ENCODE results near the gene ADTRP.

The ADTRP gene

DNA sequence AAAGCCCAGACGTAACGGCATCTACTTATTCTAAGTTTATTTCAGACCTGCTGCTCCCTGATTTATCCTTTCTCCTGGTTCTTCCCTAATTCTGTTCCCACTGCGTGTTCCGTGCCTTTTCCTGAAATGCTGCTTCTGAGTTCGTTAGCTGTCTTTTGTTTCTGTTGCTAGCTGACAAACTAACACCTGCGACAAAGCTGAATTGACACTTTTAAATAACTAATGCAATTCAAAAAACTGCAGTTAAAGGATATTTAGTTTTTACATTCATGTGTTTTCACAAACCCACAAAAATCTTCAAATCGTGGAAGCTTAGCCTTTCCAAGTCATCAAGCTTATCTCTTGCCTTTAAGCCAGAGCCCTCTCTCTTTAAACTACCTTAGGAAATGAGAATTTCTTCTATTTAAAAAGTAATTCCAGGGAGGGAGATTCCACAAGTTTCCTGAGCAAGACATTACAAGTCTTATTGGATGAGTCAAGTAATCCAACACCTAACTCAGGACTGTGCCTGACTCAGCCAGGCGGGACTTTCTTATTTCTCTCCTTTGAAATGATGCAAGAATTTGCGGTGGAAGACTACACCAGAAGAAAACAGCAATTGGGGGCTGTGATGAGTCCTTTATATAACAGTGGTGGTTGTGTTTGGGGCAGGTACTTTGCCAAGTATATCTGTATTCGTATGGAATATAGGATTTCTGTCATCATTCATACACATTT is 6.3 kb downstream of the ADTRP start:
- DNase-seq: no peak

- DNase-seq: no peak
Measured at GRCh38 chr6:11771473-11772048, 7.0 kb downstream of the ADTRP start.

DNA sequence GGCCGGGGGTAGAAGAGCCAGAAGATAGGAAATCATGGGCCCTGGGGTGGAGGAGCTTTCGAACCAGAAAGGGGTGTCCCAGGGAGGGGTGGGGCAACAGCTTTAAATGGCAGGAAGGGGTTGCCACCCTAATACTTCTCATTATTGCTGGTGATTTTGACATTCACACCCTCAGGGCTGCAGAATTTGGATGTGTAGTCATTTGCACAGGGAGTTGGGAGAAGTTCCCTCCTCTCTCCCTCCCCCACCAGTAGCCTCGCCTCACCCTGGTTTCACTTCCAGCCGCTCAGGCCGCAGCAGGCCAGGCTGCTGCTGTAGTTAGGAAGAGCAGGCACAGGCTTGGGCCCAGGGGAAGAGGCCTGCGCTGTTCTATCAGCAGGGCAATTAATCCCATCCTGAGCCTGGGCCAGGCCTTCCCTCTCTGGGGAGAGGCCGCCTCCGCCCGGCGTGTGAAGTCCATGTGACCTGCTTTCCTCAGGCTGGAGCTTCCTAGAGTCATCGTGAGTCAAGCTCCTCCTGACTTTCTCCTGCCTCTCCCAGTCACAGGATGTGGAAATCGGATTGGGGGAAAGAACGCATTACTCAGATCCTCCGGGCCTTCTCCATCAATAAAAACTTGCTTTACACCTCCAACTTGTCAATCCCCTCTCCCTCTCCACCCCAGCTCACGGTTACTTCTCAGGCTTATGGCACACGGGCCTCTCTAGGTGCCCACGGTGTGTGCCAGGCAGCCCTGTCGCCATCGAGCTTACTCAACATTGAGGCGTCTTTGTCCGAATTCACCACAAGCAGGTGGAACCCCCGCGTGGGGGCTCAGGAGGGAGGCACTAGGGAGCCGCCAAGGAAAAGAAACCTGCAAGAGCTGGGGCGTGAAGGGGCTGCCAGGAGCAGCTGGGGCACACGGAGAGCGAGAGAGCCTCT is 7.8 kb downstream of the ADTRP start:
- no peak for DNase-seq

- no peak for DNase-seq
Measured at GRCh38 chr6:11769811-11770545, 8.6 kb downstream of the ADTRP start.

DNA sequence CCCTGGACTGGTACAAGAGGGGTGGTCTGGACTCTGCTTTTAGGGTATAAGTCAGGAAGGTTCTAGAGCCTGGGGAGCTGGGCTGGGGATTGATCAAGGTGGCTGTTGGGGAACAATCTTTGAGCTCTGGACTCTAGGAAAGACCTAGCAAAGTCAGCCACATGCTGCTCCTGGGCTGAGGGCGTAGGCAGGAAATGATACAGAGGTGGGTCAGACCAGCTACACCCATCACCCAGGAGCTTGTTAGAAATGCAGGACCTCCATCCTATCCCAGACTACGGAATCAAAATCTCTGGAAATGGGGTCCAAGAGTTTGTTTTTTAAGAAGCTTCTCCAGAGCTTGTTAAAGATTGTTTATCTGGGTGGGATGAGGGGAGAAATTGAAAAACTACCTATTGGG is 9.4 kb downstream of the ADTRP start:
- DNase-seq: no peak

GRCh38 chr6:11767978-11768756 is 10.4 kb downstream of the ADTRP start:
- no peak for DNase-seq

DNA sequence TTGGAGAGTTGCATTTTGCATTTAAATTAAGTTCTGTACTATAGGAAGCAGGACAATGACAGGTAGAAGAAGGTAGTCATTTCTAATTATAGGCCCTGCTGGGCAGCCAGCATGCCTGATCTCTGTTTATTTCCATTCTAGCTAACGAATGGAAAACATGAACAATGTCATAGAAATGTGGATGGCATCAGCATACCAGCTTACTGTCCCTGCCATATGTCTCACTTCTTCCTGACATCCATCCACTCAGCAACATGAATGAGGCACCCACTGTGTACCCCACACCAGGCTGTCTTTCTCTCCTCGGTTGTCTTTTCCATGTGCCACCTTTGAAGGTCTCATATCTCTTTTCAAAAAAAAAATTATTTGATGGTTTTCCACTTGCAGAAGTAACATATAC is 11.1 kb downstream of the ADTRP start:
- DNase-seq: no peak

DNA sequence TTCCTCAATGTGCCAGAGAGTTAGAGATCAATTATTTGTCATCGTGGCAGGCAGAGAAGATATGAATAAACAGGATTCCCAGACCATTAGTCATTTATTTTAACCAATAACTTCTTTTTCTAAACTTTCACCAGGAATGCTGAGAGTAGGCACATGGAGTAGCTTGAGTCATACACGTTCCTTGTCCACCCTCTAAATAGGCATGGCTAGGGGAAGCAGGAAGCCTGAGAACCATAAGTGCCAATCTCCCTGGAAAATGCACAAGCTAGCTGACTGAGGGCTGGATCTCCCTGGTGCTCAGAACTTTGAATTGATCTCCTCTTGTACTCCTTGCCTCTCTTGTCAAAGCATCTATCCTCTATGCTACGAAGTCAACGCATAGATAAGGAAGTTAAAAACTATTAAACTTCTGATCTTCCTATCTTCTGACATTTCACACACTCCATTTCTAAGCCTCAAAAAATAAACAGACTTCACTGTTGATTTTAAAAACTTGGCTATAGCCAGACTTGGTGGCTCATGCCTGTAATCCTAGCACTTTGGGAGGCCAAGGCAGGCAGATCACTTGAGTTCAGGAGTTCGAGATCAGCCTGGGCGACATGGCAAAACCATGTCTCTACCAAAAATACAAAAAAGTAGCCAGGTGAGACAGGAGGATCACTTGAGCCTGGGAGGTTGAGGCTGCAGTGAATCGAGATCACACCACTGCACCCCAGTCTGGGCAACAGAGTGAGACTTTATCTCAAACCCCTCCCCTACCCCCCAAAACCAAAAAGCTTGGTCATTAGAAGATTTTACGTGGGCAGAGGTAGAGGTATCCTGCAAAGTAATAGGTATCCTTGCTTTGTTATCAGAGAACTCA is 11.8 kb downstream of the ADTRP start:
- no peak for DNase-seq

GRCh38 chr6:11766043-11766442 is 12.6 kb downstream of the ADTRP start:
- DNase-seq: no peak

DNA sequence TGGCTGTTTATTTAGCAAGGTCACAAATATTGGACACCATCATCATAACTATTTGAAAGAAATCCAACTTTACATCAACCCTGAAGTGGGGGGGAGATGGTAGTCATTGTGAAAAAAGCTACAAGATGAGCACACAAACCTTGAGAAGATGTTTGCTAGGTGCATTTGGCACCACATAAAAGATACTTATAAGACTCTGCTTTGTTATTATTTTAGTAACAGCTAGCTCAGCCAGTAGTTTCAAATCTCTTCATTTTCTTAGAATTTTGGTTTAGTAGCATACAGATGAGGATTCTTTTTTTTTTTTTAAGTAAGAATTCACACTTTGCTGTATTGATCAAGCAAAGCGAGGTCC is 14.4 kb downstream of the ADTRP start:
- DNase-seq: no peak

DNA sequence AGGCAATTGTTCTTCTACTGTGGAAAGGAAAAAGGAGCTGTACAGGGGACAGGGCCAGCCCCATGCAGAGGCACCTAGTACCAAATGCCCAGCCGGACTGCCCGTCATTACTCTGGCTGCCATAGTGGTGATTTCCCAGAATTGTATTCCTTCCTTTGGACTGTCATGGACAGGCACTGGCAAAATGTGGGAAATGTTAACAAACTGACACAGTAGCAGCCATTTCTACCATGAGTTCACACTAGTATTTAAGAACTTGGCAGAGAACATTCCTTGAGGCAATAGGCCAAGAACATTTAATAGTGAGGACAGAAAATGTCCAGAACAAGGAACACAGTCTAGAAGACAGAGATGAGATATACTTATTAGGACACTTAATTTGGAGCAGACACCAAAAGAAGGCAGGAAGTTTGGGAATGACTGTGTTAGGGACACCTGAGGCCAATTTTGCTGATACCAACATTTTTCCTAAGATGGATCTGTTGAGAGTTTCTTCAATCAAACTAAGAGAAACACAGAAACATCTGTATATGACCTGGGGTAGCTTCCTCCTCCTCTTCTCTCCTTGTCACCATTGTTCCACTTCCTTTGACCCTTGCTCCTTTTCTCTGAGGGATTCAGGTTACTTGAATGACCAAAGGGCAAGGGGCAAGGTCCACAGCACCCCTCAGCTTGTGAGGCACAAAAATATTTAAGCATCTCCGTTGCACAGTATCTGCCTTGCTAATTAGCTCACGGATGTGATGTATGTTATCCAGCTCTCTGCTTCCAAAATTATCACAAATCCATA is 14.9 kb downstream of the ADTRP start:
- DNase-seq: no peak

GRCh38 chr6:11762794-11763459 is 15.7 kb downstream of the ADTRP start:
- DNase-seq: no peak

GRCh38 chr6:11761744-11762620 is 16.6 kb downstream of the ADTRP start:
- no peak for DNase-seq

- DNase-seq: no peak
Measured at GRCh38 chr6:11760015-11760473, 18.6 kb downstream of the ADTRP start.

- no peak for DNase-seq
Measured at GRCh38 chr6:11758878-11759277, 19.7 kb downstream of the ADTRP start.

- DNase-seq: no peak
Measured at GRCh38 chr6:11756726-11757125, 21.9 kb downstream of the ADTRP start.

- DNase-seq: no peak
Measured at GRCh38 chr6:11756292-11756691, 22.3 kb downstream of the ADTRP start.

- DNase-seq: no peak
Measured at GRCh38 chr6:11755725-11756124, 22.9 kb downstream of the ADTRP start.
